Upper lobe of left lung (tissue), 6 donors: Measurements from ENCODE around the gene ADAMTS2. TPM values are rescaled to one million over a fixed set of nuclear protein-coding genes. Genes with fewer than 3 reads are reported as not detected.
A peak's percentile ranks its signal among the peaks of the same experiment; 100 is the strongest.

Experiments used
- ATAC-seq, 2 donors: fragments of 200-7000 bp; cut with Tn5 transposase; one replicate each; pipeline ENCODE4 v1.9.1; 2022; ENCODE audit warnings: mild to moderate bottlenecking in 2 of 2, moderate library complexity in 2 of 2; ENCODE audit not compliant: low FRiP score in 2 of 2
- DNase-seq, 2 donors: peaks; one replicate each; pipeline ENCODE4 v3.0.0-alpha.2; 2019 to 2020
- H3K27ac ChIP-seq, 4 donors: fragments of 200-600 bp; sonication (generic); one replicate each; pipeline ENCODE4 v1.5.1; 2016 to 2019
- H3K27me3 ChIP-seq, 4 donors: fragments of 200-600 bp; sonication (generic); one replicate each; pipeline ENCODE4 v1.5.1; 2017 to 2019
- H3K36me3 ChIP-seq, 4 donors: fragments of 200-600 bp; sonication (generic); one replicate each; pipeline ENCODE4 v1.5.1; 2016 to 2019
- H3K4me1 ChIP-seq, 4 donors: fragments of 200-600 bp; sonication (generic); one replicate each; pipeline ENCODE4 v1.5.1; 2018 to 2019
- H3K4me3 ChIP-seq, 4 donors: fragments of 200-600 bp; sonication (generic); one replicate each; pipeline ENCODE4 v1.5.1; 2017 to 2019; ENCODE audit warnings: mild to moderate bottlenecking in 2 of 4, moderate library complexity in 1 of 4
- H3K9me3 ChIP-seq, 4 donors: fragments of 200-600 bp; sonication (generic); one replicate each; pipeline ENCODE4 v1.5.1; 2018 to 2019
- EP300 ChIP-seq, 4 donors: sonication (generic); formaldehyde crosslinking; IDR thresholded peaks; one replicate each; pipeline ENCODE4 v1.5.1; 2017; ENCODE audit warnings: antibody characterized with exemption in 4 of 4, control low read depth in 2 of 4
- POLR2A ChIP-seq, 4 donors: fragments of 450-650 bp; IDR thresholded peaks; one replicate each; pipeline ENCODE4 v1.5.1; 2016 to 2017; ENCODE audit warnings: antibody characterized with exemption in 4 of 4, mild to moderate bottlenecking in 2 of 4
- POLR2AphosphoS5 ChIP-seq, 2 donors: sonication (generic); formaldehyde crosslinking; IDR thresholded peaks; one replicate each; pipeline ENCODE4 v1.5.1; 2017; ENCODE audit warnings: antibody characterized with exemption in 2 of 2
- WGBS, 2 donors: methylation state at CpG; one replicate each; pipeline ENCODE4 v1.1.5; 2017 to 2018; 5-methylcytosine and 5-hydroxymethylcytosine counted together
- total RNA-seq, 6 donors: library from RNA; depleted of rRNA in 4 of 6; stranded (reverse); fragments of >200 nt in 4 of 6; gene quantifications; one replicate each; pipeline versions ENCODE4 v1.1.0 to v1.2.1, GENCODE V29; 2016 to 2021
- TF ChIP-seq, protein P1 (sequence below), 6 experiments: fragments of 450-650 bp in 4 of 6; fragments of 200-600 bp in 2 of 6; sonication (generic) in 2 of 6; IDR thresholded peaks; one replicate each; pipeline ENCODE4 v1.5.1; 2016 to 2019; ENCODE audit warnings: antibody characterized with exemption in 6 of 6
- donor health status: DM: no; HTN: no; CAD: no; lungs with moderate emphysema.
- donor health status: DM: no; HTN: yes; CAD: no; lungs with severe emphysema.

Gene ADAMTS2
- total RNA-seq, 6 donors from 2014 or later: 10.0 to 114 (median 25.7) TPM

DNA sequence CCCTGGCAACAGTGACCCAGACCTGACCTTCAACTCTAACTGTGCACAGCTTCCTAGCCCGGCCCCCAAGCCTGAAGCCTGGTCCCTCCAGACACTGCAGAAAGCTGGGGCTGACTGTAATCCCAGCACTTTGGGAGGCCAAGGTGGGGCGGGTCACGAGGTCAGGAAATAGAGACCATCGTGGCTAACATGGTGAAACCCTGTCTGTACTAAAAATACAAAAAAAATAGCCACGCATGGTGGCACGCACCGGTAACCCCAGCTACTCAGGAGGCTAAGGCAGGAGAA lies 35.9 kb downstream of the ADAMTS2 start:
- TF ChIP-seq, protein P1, sequence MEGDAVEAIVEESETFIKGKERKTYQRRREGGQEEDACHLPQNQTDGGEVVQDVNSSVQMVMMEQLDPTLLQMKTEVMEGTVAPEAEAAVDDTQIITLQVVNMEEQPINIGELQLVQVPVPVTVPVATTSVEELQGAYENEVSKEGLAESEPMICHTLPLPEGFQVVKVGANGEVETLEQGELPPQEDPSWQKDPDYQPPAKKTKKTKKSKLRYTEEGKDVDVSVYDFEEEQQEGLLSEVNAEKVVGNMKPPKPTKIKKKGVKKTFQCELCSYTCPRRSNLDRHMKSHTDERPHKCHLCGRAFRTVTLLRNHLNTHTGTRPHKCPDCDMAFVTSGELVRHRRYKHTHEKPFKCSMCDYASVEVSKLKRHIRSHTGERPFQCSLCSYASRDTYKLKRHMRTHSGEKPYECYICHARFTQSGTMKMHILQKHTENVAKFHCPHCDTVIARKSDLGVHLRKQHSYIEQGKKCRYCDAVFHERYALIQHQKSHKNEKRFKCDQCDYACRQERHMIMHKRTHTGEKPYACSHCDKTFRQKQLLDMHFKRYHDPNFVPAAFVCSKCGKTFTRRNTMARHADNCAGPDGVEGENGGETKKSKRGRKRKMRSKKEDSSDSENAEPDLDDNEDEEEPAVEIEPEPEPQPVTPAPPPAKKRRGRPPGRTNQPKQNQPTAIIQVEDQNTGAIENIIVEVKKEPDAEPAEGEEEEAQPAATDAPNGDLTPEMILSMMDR (IDR thresholded peaks at IDR 0.05): no peak
- TF ChIP-seq EP300 (IDR thresholded peaks at IDR 0.05): no peak
- no peak for TF ChIP-seq POLR2A (IDR thresholded peaks at IDR 0.05)
- no peak for TF ChIP-seq POLR2AphosphoS5 (IDR thresholded peaks at IDR 0.05)
- 69 to 84% methylated on average over 6 to 7 of the region's 7 CpGs for WGBS, 2 donors
- Histone ChIP-seq H3K27ac (no peak overlapping the region), H3K27me3 (no peaks in the 10 kb centered on the region), H3K9me3 (peaks cover 0 to 6% (median 2%) of the 10 kb centered on the region in 4 donors), H3K4me3 (no peak overlapping the region), H3K36me3 (no peaks in the 10 kb centered on the region), H3K4me1 (peaks cover 0 to 4% (median under 1%) of the 10 kb centered on the region in 4 donors)
- DNase-seq: no peak
- ATAC-seq: no peak

DNA sequence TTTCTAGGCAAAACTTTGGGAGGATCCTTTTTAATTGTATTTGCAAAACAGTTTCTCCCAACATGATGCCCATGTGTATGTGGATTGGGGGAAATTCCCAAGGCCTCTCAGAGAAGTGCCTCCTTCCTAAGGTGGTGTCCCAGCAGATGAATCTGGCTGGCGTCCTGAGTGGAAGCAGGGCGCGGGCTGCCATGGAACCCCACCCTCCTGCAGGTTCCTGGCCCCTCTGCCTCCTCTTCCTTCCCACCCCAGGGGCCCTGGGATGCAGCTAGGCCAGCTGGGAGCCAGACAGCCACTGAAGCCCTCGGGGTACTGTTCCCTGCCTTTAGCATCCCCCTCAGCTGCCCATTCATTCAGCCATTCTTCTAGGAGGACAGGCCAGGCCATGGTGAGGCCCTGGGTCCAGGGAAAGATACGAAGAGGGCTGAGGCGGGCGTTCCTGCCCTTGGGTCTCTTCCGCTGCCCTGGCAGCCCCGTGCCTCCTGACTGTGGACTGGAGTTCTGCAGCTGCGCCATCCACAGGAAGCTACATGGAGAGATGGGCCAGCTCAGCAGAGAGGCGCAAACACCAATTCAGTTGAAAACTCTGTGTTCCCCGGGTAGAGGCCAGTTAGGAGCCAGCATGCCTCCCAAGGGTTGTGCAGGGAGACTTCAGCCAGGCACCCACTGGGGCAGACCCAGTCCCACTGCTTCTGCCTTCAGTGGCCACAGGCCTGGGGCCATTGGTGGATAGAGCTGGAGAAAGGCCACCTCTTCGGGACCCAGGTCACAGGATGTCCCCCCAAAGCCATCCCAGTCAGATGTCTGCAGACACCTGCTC lies 36.5 kb downstream of the ADAMTS2 start:
- no peak overlapping the region for H3K27ac ChIP-seq
- H3K36me3 ChIP-seq: no peaks in the 10 kb centered on the region
- H3K4me1 ChIP-seq: peaks cover 0 to 3% (median 0%) of the 10 kb centered on the region in 4 donors
- 88 to 89% methylated on average over 11 to 12 of the region's 13 CpGs for WGBS, 2 donors
- DNase-seq (no peak), ATAC-seq (no peak)
- no peaks in the 10 kb centered on the region for H3K27me3 ChIP-seq
- peaks cover 0 to 10% (median 3%) of the 10 kb centered on the region in 4 donors for H3K9me3 ChIP-seq
- TF ChIP-seq POLR2AphosphoS5 (IDR thresholded peaks at IDR 0.05): no peak
- TF ChIP-seq EP300 (IDR thresholded peaks at IDR 0.05): no peak
- TF ChIP-seq POLR2A (IDR thresholded peaks at IDR 0.05): no peak
- TF ChIP-seq, protein P1 (IDR thresholded peaks at IDR 0.05): no peak
- no peak overlapping the region for H3K4me3 ChIP-seq

DNA sequence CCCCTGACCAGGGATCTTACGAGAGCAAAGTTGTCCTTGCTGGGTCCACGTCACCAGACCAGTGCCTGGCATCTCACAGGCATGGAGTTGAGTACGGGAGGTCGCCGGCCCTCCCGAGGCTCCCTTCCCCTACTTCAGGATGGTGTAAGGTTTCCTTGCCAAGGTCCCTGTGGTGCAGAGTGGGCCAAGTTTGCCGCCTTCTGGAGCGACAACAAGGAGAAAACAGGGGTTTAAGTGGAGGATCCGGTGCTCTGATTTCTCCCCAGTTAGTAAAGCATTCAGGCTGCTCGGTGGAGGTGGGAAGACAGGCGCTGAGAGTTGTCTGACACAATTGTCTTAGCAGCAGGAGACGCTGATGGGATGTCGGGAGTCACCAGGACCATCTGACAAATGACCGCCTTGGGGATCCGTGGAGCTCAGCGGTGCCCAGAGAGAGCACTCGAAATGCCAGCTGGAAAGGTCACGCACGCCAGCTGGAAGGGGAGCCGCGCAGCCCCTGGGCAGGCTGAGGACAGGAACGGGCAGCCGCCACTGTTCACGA lies 37.3 kb downstream of the ADAMTS2 start:
- H3K36me3 ChIP-seq: no peaks in the 10 kb centered on the region
- WGBS, 2 donors: 72 to 78% methylated on average over 18 to 24 of the region's 24 CpGs
- peaks cover 0 to 10% (median 4%) of the 10 kb centered on the region in 4 donors for H3K9me3 ChIP-seq
- TF ChIP-seq, protein P1 (IDR thresholded peaks at IDR 0.05): no peak
- TF ChIP-seq POLR2AphosphoS5 (IDR thresholded peaks at IDR 0.05): no peak
- TF ChIP-seq POLR2A (IDR thresholded peaks at IDR 0.05): no peak
- no peak for TF ChIP-seq EP300 (IDR thresholded peaks at IDR 0.05)
- H3K27ac ChIP-seq: no peak overlapping the region
- no peak overlapping the region for H3K4me3 ChIP-seq
- peaks cover 0 to 3% (median 0%) of the 10 kb centered on the region in 4 donors for H3K4me1 ChIP-seq
- no peak for ATAC-seq
- no peak for DNase-seq
- no peaks in the 10 kb centered on the region for H3K27me3 ChIP-seq

DNA sequence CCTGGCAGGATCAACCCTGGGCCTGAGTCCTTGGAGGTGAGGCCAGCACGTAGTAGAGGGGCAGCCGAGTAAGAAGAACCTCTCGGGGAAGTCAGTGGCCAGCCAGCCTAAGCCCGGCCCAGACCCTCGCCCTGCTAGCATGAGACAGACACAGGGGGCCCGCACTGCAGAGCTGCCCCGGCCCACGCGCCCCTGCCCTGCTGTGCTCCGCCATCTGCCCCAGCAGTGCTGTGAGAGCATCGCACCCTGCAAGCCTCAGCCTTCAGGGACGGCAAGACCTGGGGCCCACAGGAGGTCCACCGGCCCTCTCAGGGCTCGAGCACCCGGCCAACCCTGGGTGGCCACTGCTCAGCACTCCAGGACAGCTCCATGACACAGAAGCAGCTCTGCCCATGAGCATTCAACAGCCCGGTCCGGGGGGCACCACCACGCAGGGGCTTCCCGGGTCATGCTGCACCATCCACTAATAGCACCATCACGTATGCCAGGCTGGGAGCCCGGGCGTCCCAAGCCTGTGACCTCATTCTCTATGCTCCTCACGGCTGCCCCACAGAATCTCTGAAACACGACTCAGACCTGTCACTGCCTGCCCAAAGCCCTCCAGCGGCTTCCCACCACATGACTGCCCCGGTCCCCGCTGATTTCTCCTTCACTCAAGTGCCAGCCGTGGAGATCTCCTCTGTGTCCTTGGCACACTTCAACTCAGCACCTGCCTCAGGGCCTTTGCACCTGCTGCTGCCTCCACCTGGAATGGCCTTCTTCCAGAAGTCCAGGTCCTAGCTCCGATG lies 38.1 kb downstream of the ADAMTS2 start:
- WGBS, 2 donors: 85 to 89% methylated on average over 10 to 26 of the region's 29 CpGs
- Histone ChIP-seq H3K36me3 (no peaks in the 10 kb centered on the region), H3K27ac (peak overlapping the region in 1 of 4 donors; percentile 43), H3K9me3 (peaks cover 0 to 10% (median 4%) of the 10 kb centered on the region in 4 donors), H3K4me1 (peaks cover 0 to 3% (median 0%) of the 10 kb centered on the region in 4 donors), H3K27me3 (no peaks in the 10 kb centered on the region), H3K4me3 (no peak overlapping the region)
- TF ChIP-seq, protein P1 (IDR thresholded peaks at IDR 0.05): no peak
- no peak for TF ChIP-seq POLR2A (IDR thresholded peaks at IDR 0.05)
- TF ChIP-seq EP300 (IDR thresholded peaks at IDR 0.05): no peak
- TF ChIP-seq POLR2AphosphoS5 (IDR thresholded peaks at IDR 0.05): no peak
- ATAC-seq: no peak
- no peak for DNase-seq
